GM13976 (cell line): ENCODE results near the gene MSI2.
A peak's percentile ranks its signal among the peaks of the same experiment; 100 is the strongest.

Experiments
- DNase-seq: peaks from one replicate; pipeline ENCODE4 v3.0.0; 2012; ENCODE audit warnings: low spot score
- CTCF ChIP-seq: IDR thresholded peaks from 2 replicates; pipeline ENCODE4 v1.5.1; 2012; ENCODE audit warnings: borderline replicate concordance, mild to moderate bottlenecking; ENCODE audit not compliant: insufficient read depth; ENCODE audit errors: extremely low read depth, missing control alignments, control extremely low read depth
- in situ Hi-C: fragments of 300-500 bp; cut with MboI; formaldehyde crosslinking; loops from one replicate; pipeline ENCODE4 v1.12.0; 2022; ENCODE audit warnings: low sequenced_read_pairs, mixed read lengths, inconsistent platforms; ENCODE audit not compliant: unreplicated experiment

The MSI2 gene

GRCh38 chr17:57551321-57552079, 295.2 kb downstream of the MSI2 start:
- DNase-seq = peak; percentile 72
- TF ChIP-seq CTCF = no peak
- in situ Hi-C loops = no loop called here

- in situ Hi-C loops = no loop called here
- DNase-seq = peak; percentile 82
- TF ChIP-seq CTCF = peak; percentile 81
Measured at GRCh38 chr17:57552114-57552624, 295.8 kb downstream of the MSI2 start.

- in situ Hi-C loops = no loop called here
- DNase-seq = no peak
- TF ChIP-seq CTCF = no peak
Measured at GRCh38 chr17:57553526-57553925, 297.2 kb downstream of the MSI2 start.

GRCh38 chr17:57553991-57554825, 297.9 kb downstream of the MSI2 start:
- no peak for DNase-seq
- in situ Hi-C loops = no loop called here
- no peak for TF ChIP-seq CTCF

- in situ Hi-C loops = no loop called here
- no peak for TF ChIP-seq CTCF
- DNase-seq = no peak
Measured at GRCh38 chr17:57554826-57555635, 298.7 kb downstream of the MSI2 start.

- DNase-seq = no peak
- TF ChIP-seq CTCF = no peak
- in situ Hi-C loops = no loop called here
Measured at GRCh38 chr17:57555636-57556175, 299.4 kb downstream of the MSI2 start.
